GM19468 (cell line): Measurements from ENCODE around the gene GIMAP8.
"Not testable (repeated sequence)": the region's sequence is repeated elsewhere in the genome, so short reads cannot be mapped to it uniquely, and the experiment has no call there.

ENCODE experiments used
- ATAC-seq: cut with Tn5 transposase; IDR thresholded peaks from one replicate; pipeline ENCODE4 v1.9.1; 2021; ENCODE audit warnings: mild to moderate bottlenecking, moderate library complexity, moderate number of reproducible peaks; ENCODE audit not compliant: unreplicated experiment; ENCODE audit errors: extremely low read depth

The GIMAP8 gene

GRCh38 chr7:150503581-150503980, 53.2 kb downstream of the GIMAP8 start:
- ATAC-seq = no peak

- no peak for ATAC-seq
Observed at GRCh38 chr7:150507947-150508602, 57.6 kb downstream of the GIMAP8 start.

- ATAC-seq = no peak
Observed at GRCh38 chr7:150511048-150511447, 60.6 kb downstream of the GIMAP8 start.

- no peak for ATAC-seq
Observed at GRCh38 chr7:150513758-150514157, 63.3 kb downstream of the GIMAP8 start.

GRCh38 chr7:150514748-150515222, 64.4 kb downstream of the GIMAP8 start, which contains the start of gene GIMAP7:
Gene GIMAP7 (plus strand): TSS chr7:150514872. CDS start chr7:150519975, 5,103 bp downstream.
- no peak for ATAC-seq

- no peak for ATAC-seq
Observed at GRCh38 chr7:150515248-150516147, 65.1 kb downstream of the GIMAP8 start.

GRCh38 chr7:150516956-150517745, 66.7 kb downstream of the GIMAP8 start:
- ATAC-seq = no peak

- ATAC-seq = no peak
Observed at GRCh38 chr7:150519310-150519709, 68.9 kb downstream of the GIMAP8 start.

- no peak for ATAC-seq
Observed at GRCh38 chr7:150520145-150520544, 69.7 kb downstream of the GIMAP8 start.

GRCh38 chr7:150522931-150523330, 72.5 kb downstream of the GIMAP8 start:
- not testable (repeated sequence) for ATAC-seq

- ATAC-seq = no peak
Observed at GRCh38 chr7:150524018-150524417, 73.6 kb downstream of the GIMAP8 start.
